HepG2 (cell line): ENCODE data around the gene PEX11A. TPM values are rescaled to one million over a fixed set of nuclear protein-coding genes. Genes with fewer than 3 reads are reported as not detected.

Experiments
- FOSL2 ChIP-seq: sonication (generic); formaldehyde crosslinking; IDR thresholded peaks from 2 replicates; pipeline ENCODE4 v1.4.0; 2020; ENCODE audit warnings: missing genetic modification reagents
- GFI1 ChIP-seq: sonication (generic); formaldehyde crosslinking; IDR thresholded peaks from 2 replicates; pipeline ENCODE4 v1.5.0; 2020; ENCODE audit warnings: missing genetic modification reagents, mild to moderate bottlenecking, borderline replicate concordance
- HNRNPLL ChIP-seq: fragments of 200-400 bp; formaldehyde crosslinking; IDR thresholded peaks from 2 replicates; pipeline ENCODE4 v1.6.1; 2017; ENCODE audit warnings: mild to moderate bottlenecking, low read depth, low read length; ENCODE audit not compliant: poor library complexity, severe bottlenecking
- TARDBP ChIP-seq: sonication (generic); formaldehyde crosslinking; IDR thresholded peaks from 2 replicates; pipeline ENCODE4 v1.8.0; 2022; ENCODE audit warnings: mild to moderate bottlenecking, missing genetic modification reagents
- XRCC5 ChIP-seq: fragments of 200-400 bp; formaldehyde crosslinking; optimal IDR thresholded peaks from 2 replicates; pipeline ENCODE3; 2017; ENCODE audit warnings: mild to moderate bottlenecking, low read length
- polyA plus RNA-seq, 8 experiments: library from polyadenylated mRNA; depleted of rRNA in 3 of 8; stranded (reverse) in 7 of 8; unstranded in 1 of 8; fragments of >200 nt; fragmentation: Illumina TruSeq in 4 of 8; extraction: Trizol in 4 of 8; gene quantifications; 2 replicates each; pipeline versions ENCODE4 v1.2.1 to v1.2.3, GENCODE V29; 2011 to 2016; ENCODE audit warnings: low read depth in 4 of 8, missing spikeins in 1 of 8, mixed read lengths in 1 of 8; ENCODE audit not compliant: insufficient read depth in 1 of 8
- total RNA-seq, 5 experiments: library from RNA; depleted of rRNA; stranded (reverse); fragments of >200 nt; fragmentation: Illumina TruSeq; extraction: Trizol; gene quantifications; 2 replicates each; pipeline ENCODE4 v1.2.3, GENCODE V29; 2016; ENCODE audit warnings: low read depth in 1 of 5
- TF ChIP-seq, protein P1 (sequence below): sonication (generic); formaldehyde crosslinking; IDR thresholded peaks from 2 replicates; pipeline ENCODE4 v1.5.0; 2020; ENCODE audit warnings: missing genetic modification reagents
- TF ChIP-seq, protein P2 (sequence below): sonication (generic); formaldehyde crosslinking; IDR thresholded peaks from 2 replicates; pipeline ENCODE4 v1.4.0; 2020; ENCODE audit warnings: missing genetic modification reagents, borderline replicate concordance
- TF ChIP-seq, protein P3 (sequence below): sonication (generic); formaldehyde crosslinking; IDR thresholded peaks from 2 replicates; pipeline ENCODE4 v1.8.1; 2022; ENCODE audit warnings: mild to moderate bottlenecking, missing genetic modification reagents
- TF ChIP-seq, protein P4 (sequence below): sonication (generic); formaldehyde crosslinking; IDR thresholded peaks from 2 replicates; pipeline ENCODE4 v1.4.0; 2020; ENCODE audit warnings: missing genetic modification reagents
- TF ChIP-seq, protein P5 (sequence below): sonication (generic); formaldehyde crosslinking; IDR thresholded peaks from 2 replicates; pipeline ENCODE4 v1.5.0; 2020; ENCODE audit warnings: mild to moderate bottlenecking, missing genetic modification reagents
- TF ChIP-seq, protein P6 (sequence below): sonication (generic); formaldehyde crosslinking; IDR thresholded peaks from 2 replicates; pipeline ENCODE4 v1.5.0; 2020; ENCODE audit warnings: mild to moderate bottlenecking, missing genetic modification reagents, moderate library complexity
- TF ChIP-seq, protein P7 (sequence below): IDR thresholded peaks from 2 replicates; pipeline ENCODE4 v1.6.1; 2018; ENCODE audit warnings: missing genetic modification reagents, mild to moderate bottlenecking, missing compliant biosample characterization

The PEX11A gene
- total and polyA plus RNA-seq, 2 of the 13 experiments (the other 11 are each of a cell fraction or from before 2014, with no cell fraction given) = 9.9 to 15.1 TPM

DNA sequence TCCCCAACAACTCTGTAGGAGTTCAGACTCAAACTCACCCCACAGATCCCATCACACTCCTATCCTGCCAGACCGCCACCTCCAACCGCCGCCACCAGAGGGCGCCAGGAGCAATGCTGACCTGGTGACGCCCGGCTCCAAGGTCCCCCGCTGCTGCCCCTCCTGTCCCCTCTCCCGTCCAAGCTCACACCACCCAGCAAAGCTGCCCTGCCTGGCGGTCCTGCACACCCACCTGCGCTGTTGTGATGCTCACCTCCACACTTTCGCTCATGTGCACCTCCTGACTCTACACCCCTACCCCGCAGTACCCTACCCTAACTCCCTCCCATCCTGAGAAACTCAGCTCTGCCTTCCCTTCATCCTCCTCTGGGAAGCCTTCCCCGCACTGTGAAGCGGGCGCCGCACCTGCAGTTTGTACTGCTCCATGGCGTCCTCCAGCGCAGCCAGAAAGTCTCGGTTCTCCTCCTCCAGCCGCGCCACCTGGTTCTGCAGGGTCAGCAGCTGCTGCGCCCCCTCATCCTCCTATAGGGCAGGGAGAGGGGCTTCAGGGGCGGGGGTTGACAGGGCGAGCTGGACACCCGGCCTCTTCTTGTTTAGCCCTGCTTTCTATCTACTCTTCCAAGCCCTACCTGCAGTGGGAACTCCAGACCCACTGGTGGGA is 43.2 kb downstream of the PEX11A start (continued):
- TF ChIP-seq, protein P1, sequence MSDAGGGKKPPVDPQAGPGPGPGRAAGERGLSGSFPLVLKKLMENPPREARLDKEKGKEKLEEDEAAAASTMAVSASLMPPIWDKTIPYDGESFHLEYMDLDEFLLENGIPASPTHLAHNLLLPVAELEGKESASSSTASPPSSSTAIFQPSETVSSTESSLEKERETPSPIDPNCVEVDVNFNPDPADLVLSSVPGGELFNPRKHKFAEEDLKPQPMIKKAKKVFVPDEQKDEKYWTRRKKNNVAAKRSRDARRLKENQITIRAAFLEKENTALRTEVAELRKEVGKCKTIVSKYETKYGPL (CRISPR knock-in tag) = no peak
- TF ChIP-seq, protein P2, sequence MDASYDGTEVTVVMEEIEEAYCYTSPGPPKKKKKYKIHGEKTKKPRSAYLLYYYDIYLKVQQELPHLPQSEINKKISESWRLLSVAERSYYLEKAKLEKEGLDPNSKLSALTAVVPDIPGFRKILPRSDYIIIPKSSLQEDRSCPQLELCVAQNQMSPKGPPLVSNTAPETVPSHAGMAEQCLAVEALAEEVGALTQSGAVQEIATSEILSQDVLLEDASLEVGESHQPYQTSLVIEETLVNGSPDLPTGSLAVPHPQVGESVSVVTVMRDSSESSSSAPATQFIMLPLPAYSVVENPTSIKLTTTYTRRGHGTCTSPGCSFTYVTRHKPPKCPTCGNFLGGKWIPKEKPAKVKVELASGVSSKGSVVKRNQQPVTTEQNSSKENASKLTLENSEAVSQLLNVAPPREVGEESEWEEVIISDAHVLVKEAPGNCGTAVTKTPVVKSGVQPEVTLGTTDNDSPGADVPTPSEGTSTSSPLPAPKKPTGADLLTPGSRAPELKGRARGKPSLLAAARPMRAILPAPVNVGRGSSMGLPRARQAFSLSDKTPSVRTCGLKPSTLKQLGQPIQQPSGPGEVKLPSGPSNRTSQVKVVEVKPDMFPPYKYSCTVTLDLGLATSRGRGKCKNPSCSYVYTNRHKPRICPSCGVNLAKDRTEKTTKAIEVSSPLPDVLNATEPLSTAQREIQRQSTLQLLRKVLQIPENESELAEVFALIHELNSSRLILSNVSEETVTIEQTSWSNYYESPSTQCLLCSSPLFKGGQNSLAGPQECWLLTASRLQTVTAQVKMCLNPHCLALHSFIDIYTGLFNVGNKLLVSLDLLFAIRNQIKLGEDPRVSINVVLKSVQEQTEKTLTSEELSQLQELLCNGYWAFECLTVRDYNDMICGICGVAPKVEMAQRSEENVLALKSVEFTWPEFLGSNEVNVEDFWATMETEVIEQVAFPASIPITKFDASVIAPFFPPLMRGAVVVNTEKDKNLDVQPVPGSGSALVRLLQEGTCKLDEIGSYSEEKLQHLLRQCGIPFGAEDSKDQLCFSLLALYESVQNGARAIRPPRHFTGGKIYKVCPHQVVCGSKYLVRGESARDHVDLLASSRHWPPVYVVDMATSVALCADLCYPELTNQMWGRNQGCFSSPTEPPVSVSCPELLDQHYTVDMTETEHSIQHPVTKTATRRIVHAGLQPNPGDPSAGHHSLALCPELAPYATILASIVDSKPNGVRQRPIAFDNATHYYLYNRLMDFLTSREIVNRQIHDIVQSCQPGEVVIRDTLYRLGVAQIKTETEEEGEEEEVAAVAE (CRISPR knock-in tag) = no peak
- TF ChIP-seq, protein P3, sequence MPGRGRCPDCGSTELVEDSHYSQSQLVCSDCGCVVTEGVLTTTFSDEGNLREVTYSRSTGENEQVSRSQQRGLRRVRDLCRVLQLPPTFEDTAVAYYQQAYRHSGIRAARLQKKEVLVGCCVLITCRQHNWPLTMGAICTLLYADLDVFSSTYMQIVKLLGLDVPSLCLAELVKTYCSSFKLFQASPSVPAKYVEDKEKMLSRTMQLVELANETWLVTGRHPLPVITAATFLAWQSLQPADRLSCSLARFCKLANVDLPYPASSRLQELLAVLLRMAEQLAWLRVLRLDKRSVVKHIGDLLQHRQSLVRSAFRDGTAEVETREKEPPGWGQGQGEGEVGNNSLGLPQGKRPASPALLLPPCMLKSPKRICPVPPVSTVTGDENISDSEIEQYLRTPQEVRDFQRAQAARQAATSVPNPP (CRISPR knock-in tag) = no peak
- TF ChIP-seq HNRNPLL (peak; percentile 35), FOSL2 (CRISPR knock-in tag) (0 out of 2 replicates have a peak, but pooled peaks have one; percentile 21), GFI1 (no peak), TARDBP (no peak), XRCC5 (peak; percentile 73)
- TF ChIP-seq, protein P4, sequence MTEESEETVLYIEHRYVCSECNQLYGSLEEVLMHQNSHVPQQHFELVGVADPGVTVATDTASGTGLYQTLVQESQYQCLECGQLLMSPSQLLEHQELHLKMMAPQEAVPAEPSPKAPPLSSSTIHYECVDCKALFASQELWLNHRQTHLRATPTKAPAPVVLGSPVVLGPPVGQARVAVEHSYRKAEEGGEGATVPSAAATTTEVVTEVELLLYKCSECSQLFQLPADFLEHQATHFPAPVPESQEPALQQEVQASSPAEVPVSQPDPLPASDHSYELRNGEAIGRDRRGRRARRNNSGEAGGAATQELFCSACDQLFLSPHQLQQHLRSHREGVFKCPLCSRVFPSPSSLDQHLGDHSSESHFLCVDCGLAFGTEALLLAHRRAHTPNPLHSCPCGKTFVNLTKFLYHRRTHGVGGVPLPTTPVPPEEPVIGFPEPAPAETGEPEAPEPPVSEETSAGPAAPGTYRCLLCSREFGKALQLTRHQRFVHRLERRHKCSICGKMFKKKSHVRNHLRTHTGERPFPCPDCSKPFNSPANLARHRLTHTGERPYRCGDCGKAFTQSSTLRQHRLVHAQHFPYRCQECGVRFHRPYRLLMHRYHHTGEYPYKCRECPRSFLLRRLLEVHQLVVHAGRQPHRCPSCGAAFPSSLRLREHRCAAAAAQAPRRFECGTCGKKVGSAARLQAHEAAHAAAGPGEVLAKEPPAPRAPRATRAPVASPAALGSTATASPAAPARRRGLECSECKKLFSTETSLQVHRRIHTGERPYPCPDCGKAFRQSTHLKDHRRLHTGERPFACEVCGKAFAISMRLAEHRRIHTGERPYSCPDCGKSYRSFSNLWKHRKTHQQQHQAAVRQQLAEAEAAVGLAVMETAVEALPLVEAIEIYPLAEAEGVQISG = peak; percentile 25; the same call in 1 of the 2 replicates
- TF ChIP-seq, protein P5, sequence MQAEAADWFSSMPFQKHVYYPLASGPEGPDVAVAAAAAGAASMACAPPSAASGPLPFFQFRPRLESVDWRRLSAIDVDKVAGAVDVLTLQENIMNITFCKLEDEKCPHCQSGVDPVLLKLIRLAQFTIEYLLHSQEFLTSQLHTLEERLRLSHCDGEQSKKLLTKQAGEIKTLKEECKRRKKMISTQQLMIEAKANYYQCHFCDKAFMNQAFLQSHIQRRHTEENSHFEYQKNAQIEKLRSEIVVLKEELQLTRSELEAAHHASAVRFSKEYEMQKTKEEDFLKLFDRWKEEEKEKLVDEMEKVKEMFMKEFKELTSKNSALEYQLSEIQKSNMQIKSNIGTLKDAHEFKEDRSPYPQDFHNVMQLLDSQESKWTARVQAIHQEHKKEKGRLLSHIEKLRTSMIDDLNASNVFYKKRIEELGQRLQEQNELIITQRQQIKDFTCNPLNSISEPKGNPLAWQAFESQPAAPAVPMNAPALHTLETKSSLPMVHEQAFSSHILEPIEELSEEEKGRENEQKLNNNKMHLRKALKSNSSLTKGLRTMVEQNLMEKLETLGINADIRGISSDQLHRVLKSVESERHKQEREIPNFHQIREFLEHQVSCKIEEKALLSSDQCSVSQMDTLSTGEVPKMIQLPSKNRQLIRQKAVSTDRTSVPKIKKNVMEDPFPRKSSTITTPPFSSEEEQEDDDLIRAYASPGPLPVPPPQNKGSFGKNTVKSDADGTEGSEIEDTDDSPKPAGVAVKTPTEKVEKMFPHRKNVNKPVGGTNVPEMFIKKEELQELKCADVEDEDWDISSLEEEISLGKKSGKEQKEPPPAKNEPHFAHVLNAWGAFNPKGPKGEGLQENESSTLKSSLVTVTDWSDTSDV = 0 out of 2 replicates have a peak, but pooled peaks have one; percentile 34
- TF ChIP-seq, protein P6, sequence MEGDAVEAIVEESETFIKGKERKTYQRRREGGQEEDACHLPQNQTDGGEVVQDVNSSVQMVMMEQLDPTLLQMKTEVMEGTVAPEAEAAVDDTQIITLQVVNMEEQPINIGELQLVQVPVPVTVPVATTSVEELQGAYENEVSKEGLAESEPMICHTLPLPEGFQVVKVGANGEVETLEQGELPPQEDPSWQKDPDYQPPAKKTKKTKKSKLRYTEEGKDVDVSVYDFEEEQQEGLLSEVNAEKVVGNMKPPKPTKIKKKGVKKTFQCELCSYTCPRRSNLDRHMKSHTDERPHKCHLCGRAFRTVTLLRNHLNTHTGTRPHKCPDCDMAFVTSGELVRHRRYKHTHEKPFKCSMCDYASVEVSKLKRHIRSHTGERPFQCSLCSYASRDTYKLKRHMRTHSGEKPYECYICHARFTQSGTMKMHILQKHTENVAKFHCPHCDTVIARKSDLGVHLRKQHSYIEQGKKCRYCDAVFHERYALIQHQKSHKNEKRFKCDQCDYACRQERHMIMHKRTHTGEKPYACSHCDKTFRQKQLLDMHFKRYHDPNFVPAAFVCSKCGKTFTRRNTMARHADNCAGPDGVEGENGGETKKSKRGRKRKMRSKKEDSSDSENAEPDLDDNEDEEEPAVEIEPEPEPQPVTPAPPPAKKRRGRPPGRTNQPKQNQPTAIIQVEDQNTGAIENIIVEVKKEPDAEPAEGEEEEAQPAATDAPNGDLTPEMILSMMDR (CRISPR knock-in tag) = peak; percentile 94
- TF ChIP-seq, protein P7, sequence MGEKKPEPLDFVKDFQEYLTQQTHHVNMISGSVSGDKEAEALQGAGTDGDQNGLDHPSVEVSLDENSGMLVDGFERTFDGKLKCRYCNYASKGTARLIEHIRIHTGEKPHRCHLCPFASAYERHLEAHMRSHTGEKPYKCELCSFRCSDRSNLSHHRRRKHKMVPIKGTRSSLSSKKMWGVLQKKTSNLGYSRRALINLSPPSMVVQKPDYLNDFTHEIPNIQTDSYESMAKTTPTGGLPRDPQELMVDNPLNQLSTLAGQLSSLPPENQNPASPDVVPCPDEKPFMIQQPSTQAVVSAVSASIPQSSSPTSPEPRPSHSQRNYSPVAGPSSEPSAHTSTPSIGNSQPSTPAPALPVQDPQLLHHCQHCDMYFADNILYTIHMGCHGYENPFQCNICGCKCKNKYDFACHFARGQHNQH (CRISPR knock-in tag) = no peak
